HepG2 (cell line): Measurements from ENCODE around the gene SEMA3B. TPM values are rescaled to one million over a fixed set of nuclear protein-coding genes. Genes with fewer than 3 reads are reported as not detected.

Experiments
- FOXC1 ChIP-seq: sonication (generic); formaldehyde crosslinking; IDR thresholded peaks from 2 replicates; pipeline ENCODE4 v1.8.0; 2022; ENCODE audit warnings: mild to moderate bottlenecking, missing genetic modification reagents, borderline replicate concordance
- HNF1B ChIP-seq: sonication (generic); formaldehyde crosslinking; IDR thresholded peaks from 2 replicates; pipeline ENCODE4 v1.5.1; 2020; ENCODE audit warnings: mild to moderate bottlenecking, moderate library complexity, missing genetic modification reagents
- KDM5B ChIP-seq: sonication (generic); formaldehyde crosslinking; IDR thresholded peaks from 2 replicates; pipeline ENCODE4 v1.4.0; 2020; ENCODE audit warnings: missing genetic modification reagents, mild to moderate bottlenecking, borderline replicate concordance
- KLF15 ChIP-seq: sonication (generic); formaldehyde crosslinking; IDR thresholded peaks from 2 replicates; pipeline ENCODE4 v1.8.1; 2023; ENCODE audit warnings: borderline replicate concordance, mild to moderate bottlenecking, inconsistent platforms, missing genetic modification reagents, mixed read lengths
- MAZ ChIP-seq, 2 experiments: sonication (generic) in 1 of 2; formaldehyde crosslinking in 1 of 2; IDR thresholded peaks; 2 replicates each; pipeline versions ENCODE4 v1.5.0 to v1.6.1; 2012 to 2020; ENCODE audit warnings: low read depth in 2 of 2, mild to moderate bottlenecking in 2 of 2, borderline replicate concordance in 1 of 2, improper control_type of control experiment in 1 of 2, low read length in 1 of 2, missing genetic modification reagents in 1 of 2, moderate library complexity in 1 of 2
- NFAT5 ChIP-seq: sonication (generic); formaldehyde crosslinking; IDR thresholded peaks from 2 replicates; pipeline ENCODE4 v1.4.0; 2020; ENCODE audit warnings: missing genetic modification reagents
- SPEN ChIP-seq: sonication (generic); formaldehyde crosslinking; IDR thresholded peaks from 2 replicates; pipeline ENCODE4 v1.5.1; 2020; ENCODE audit warnings: low read depth, mild to moderate bottlenecking, missing genetic modification reagents
- SRF ChIP-seq: IDR thresholded peaks from 2 replicates; pipeline ENCODE4 v1.6.1; 2011; ENCODE audit warnings: mild to moderate bottlenecking, low read depth, low read length, moderate library complexity
- TCF12 ChIP-seq, 2 experiments: fragments of 450-650 bp in 1 of 2; sonication (generic) in 1 of 2; formaldehyde crosslinking in 1 of 2; IDR thresholded peaks; 2 replicates each; pipeline versions ENCODE4 v1.6.1 to v1.8.0; 2017 to 2022; ENCODE audit warnings: antibody characterized with exemption in 1 of 2, mild to moderate bottlenecking in 1 of 2, missing genetic modification reagents in 1 of 2, moderate library complexity in 1 of 2
- U2AF1 ChIP-seq: fragments of 200-400 bp; formaldehyde crosslinking; optimal IDR thresholded peaks from 2 replicates; pipeline ENCODE3; 2017; ENCODE audit warnings: mild to moderate bottlenecking, low read depth, low read length
- ZNF280D ChIP-seq: sonication (generic); formaldehyde crosslinking; IDR thresholded peaks from 2 replicates; pipeline ENCODE4 v1.5.1; 2020; ENCODE audit warnings: mild to moderate bottlenecking, missing genetic modification reagents
- ZNF580 ChIP-seq: IDR thresholded peaks from 2 replicates; pipeline ENCODE4 v1.6.1; 2016; ENCODE audit warnings: low read depth, borderline replicate concordance
- ZNF615 ChIP-seq: sonication (generic); formaldehyde crosslinking; IDR thresholded peaks from 2 replicates; pipeline ENCODE4 v1.5.0; 2020; ENCODE audit warnings: mild to moderate bottlenecking, missing genetic modification reagents, borderline replicate concordance
- ZNF691 ChIP-seq: sonication (generic); formaldehyde crosslinking; IDR thresholded peaks from 2 replicates; pipeline ENCODE4 v1.4.0; 2020; ENCODE audit warnings: missing genetic modification reagents, low read depth, mild to moderate bottlenecking, borderline replicate concordance
- polyA plus RNA-seq, 8 experiments: library from polyadenylated mRNA; depleted of rRNA in 3 of 8; stranded (reverse) in 7 of 8; unstranded in 1 of 8; fragments of >200 nt; fragmentation: Illumina TruSeq in 4 of 8; extraction: Trizol in 4 of 8; gene quantifications; 2 replicates each; pipeline versions ENCODE4 v1.2.1 to v1.2.3, GENCODE V29; 2011 to 2016; ENCODE audit warnings: low read depth in 4 of 8, missing spikeins in 1 of 8, mixed read lengths in 1 of 8; ENCODE audit not compliant: insufficient read depth in 1 of 8
- total RNA-seq, 5 experiments: library from RNA; depleted of rRNA; stranded (reverse); fragments of >200 nt; fragmentation: Illumina TruSeq; extraction: Trizol; gene quantifications; 2 replicates each; pipeline ENCODE4 v1.2.3, GENCODE V29; 2016; ENCODE audit warnings: low read depth in 1 of 5

The SEMA3B gene
- total and polyA plus RNA-seq, 2 of the 13 experiments (the other 11 are each of a cell fraction or from before 2014, with no cell fraction given), result 93.2 to 158 TPM

GRCh38 chr3:50245831-50246516 lies 23.0 kb upstream of the SEMA3B start (continued):
- TF ChIP-seq HNF1B (CRISPR knock-in tag), result peak; percentile 75; the same call in 1 of the 2 replicates
- TF ChIP-seq NFAT5 (CRISPR knock-in tag), result no peak
- no peak for TF ChIP-seq U2AF1
- TF ChIP-seq MAZ (IDR thresholded peaks at IDR 0.05; ENCODE audit: borderline replicate concordance, low read depth, low read length), result peak; percentile 56; the same call in 1 of the 2 replicates
- TF ChIP-seq MAZ (CRISPR knock-in tag; IDR thresholded peaks at IDR 0.05; ENCODE audit: low read depth), result peak; percentile 75; the same call in 1 of the 2 replicates
- peak; percentile 64; the same call in 1 of the 2 replicates for TF ChIP-seq FOXC1 (CRISPR knock-in tag)
- TF ChIP-seq ZNF615 (CRISPR knock-in tag), result no peak
- TF ChIP-seq ZNF580, result peak; percentile 80; the same call in 1 of the 2 replicates
- TF ChIP-seq KDM5B (CRISPR knock-in tag), result peak; percentile 43; the same call in 1 of the 2 replicates
- no peak for TF ChIP-seq TCF12 (IDR thresholded peaks at IDR 0.05)
- 0 out of 2 replicates have a peak, but pooled peaks have one; percentile 60 for TF ChIP-seq TCF12 (CRISPR knock-in tag; IDR thresholded peaks at IDR 0.05)
- TF ChIP-seq KLF15 (CRISPR knock-in tag), result 0 out of 2 replicates have a peak, but pooled peaks have one; percentile 37
- TF ChIP-seq SPEN (CRISPR knock-in tag), result 0 out of 2 replicates have a peak, but pooled peaks have one; percentile 27
- peak; percentile 67; the same call in 1 of the 2 replicates for TF ChIP-seq ZNF691 (CRISPR knock-in tag)
- TF ChIP-seq SRF, result 0 out of 2 replicates have a peak, but pooled peaks have one; percentile 29
- TF ChIP-seq ZNF280D (CRISPR knock-in tag), result peak; percentile 92
